Liver (tissue), 9 donors: ENCODE data around the gene RPL13A. TPM values are rescaled to one million over a fixed set of nuclear protein-coding genes. Genes with fewer than 3 reads are reported as not detected.
A peak's percentile ranks its signal among the peaks of the same experiment; 100 is the strongest.

ENCODE experiments used
- DNase-seq: peaks from one replicate; pipeline ENCODE4 v3.0.0-alpha.2; 2017; ENCODE audit warnings: low spot score
- H3K27ac ChIP-seq, 2 donors: one replicate each; pipeline ENCODE4 v1.7.0; 2013; ENCODE audit warnings: inconsistent platforms in 2 of 2, low read length in 2 of 2, control low read depth in 1 of 2, low read depth in 1 of 2, mild to moderate bottlenecking in 1 of 2
- H3K27me3 ChIP-seq, 4 donors: one replicate each; pipeline versions ENCODE4 v1.6.1 to v1.7.0; 2013; ENCODE audit warnings: low read length in 3 of 4, inconsistent platforms in 1 of 4, mild to moderate bottlenecking in 1 of 4, moderate library complexity in 1 of 4; ENCODE audit not compliant: control insufficient read depth in 4 of 4, insufficient read depth in 4 of 4
- H3K36me3 ChIP-seq, 4 donors: one replicate each; pipeline versions ENCODE4 v1.6.1 to v1.7.0; 2013; ENCODE audit warnings: low read length in 3 of 4, mild to moderate bottlenecking in 3 of 4, low read depth in 1 of 4, moderate library complexity in 1 of 4; ENCODE audit not compliant: control insufficient read depth in 4 of 4, insufficient read depth in 3 of 4
- H3K4me1 ChIP-seq, 4 donors: one replicate each; pipeline versions ENCODE4 v1.6.1 to v1.7.0; 2013; ENCODE audit warnings: low read length in 3 of 4, mild to moderate bottlenecking in 3 of 4, moderate library complexity in 1 of 4; ENCODE audit not compliant: control insufficient read depth in 4 of 4, insufficient read depth in 4 of 4
- H3K4me3 ChIP-seq, 3 donors: one replicate each; pipeline versions ENCODE4 v1.6.1 to v1.7.0; 2013; ENCODE audit warnings: low read length in 3 of 3, control low read depth in 1 of 3, low read depth in 1 of 3, mild to moderate bottlenecking in 1 of 3
- H3K9ac ChIP-seq, 2 donors: one replicate each; pipeline ENCODE4 v1.7.0; 2013; ENCODE audit warnings: low read length in 2 of 2, mild to moderate bottlenecking in 2 of 2, moderate library complexity in 2 of 2, control low read depth in 1 of 2, low read depth in 1 of 2
- H3K9me3 ChIP-seq, 4 donors: one replicate each; pipeline versions ENCODE4 v1.6.1 to v1.7.0; 2013; ENCODE audit warnings: low read length in 3 of 4; ENCODE audit not compliant: control insufficient read depth in 4 of 4
- EGR1 ChIP-seq, 2 donors: IDR thresholded peaks; 2 replicates each; pipeline ENCODE4 v1.6.1; 2016 to 2018; ENCODE audit warnings: antibody characterized with exemption in 2 of 2, low read depth in 2 of 2
- FOXA1 ChIP-seq: IDR thresholded peaks from 2 replicates; pipeline ENCODE4 v1.6.1; 2016; ENCODE audit warnings: antibody characterized with exemption
- FOXA2 ChIP-seq: IDR thresholded peaks from 2 replicates; pipeline ENCODE4 v1.6.1; 2016; ENCODE audit warnings: antibody characterized with exemption
- GABPA ChIP-seq, 2 donors: IDR thresholded peaks in 1 of 2; conservative IDR thresholded peaks in 1 of 2; 2 replicates each; pipeline ENCODE4 v1.6.1; 2016; ENCODE audit warnings: antibody characterized with exemption in 2 of 2, mild to moderate bottlenecking in 1 of 2, moderate library complexity in 1 of 2
- HNF4A ChIP-seq, 2 donors: conservative IDR thresholded peaks; 2 replicates each; pipeline ENCODE4 v1.6.1; 2016; ENCODE audit warnings: antibody characterized with exemption in 2 of 2, mild to moderate bottlenecking in 2 of 2
- HNF4G ChIP-seq: IDR thresholded peaks from 2 replicates; pipeline ENCODE4 v1.6.1; 2016; ENCODE audit warnings: antibody characterized with exemption
- JUND ChIP-seq, 2 donors: IDR thresholded peaks; 2 replicates each; pipeline ENCODE4 v1.6.1; 2016; ENCODE audit warnings: antibody characterized with exemption in 2 of 2
- NR2F2 ChIP-seq: IDR thresholded peaks from 2 replicates; pipeline ENCODE4 v1.6.1; 2016; ENCODE audit warnings: antibody characterized with exemption
- RAD21 ChIP-seq, 2 donors: IDR thresholded peaks; 2 replicates each; pipeline ENCODE4 v1.6.1; 2016; ENCODE audit warnings: antibody characterized with exemption in 2 of 2, mild to moderate bottlenecking in 2 of 2
- RXRA ChIP-seq, 2 donors: IDR thresholded peaks; 2 replicates each; pipeline ENCODE4 v1.6.1; 2017 to 2018; ENCODE audit warnings: antibody characterized with exemption in 2 of 2, mild to moderate bottlenecking in 1 of 2
- SP1 ChIP-seq: IDR thresholded peaks from 2 replicates; pipeline ENCODE4 v1.6.1; 2018; ENCODE audit warnings: antibody characterized with exemption, mild to moderate bottlenecking
- TAF1 ChIP-seq: conservative IDR thresholded peaks from 2 replicates; pipeline ENCODE4 v1.6.1; 2016; ENCODE audit warnings: antibody characterized with exemption, mild to moderate bottlenecking
- YY1 ChIP-seq: IDR thresholded peaks from 2 replicates; pipeline ENCODE4 v1.6.1; 2016; ENCODE audit warnings: antibody characterized with exemption, mild to moderate bottlenecking
- WGBS: extraction: QIAGEN DNeasy Blood & Tissue Kit; methylation state at CpG from one replicate; pipeline ENCODE4 v1.1.7; 2013; 5-methylcytosine and 5-hydroxymethylcytosine counted together
- polyA plus RNA-seq, 2 donors: library from polyadenylated mRNA; stranded (reverse) in 1 of 2; unstranded in 1 of 2; fragments of 200-250 nt in 1 of 2; fragments of >200 nt in 1 of 2; fragmentation: Nextera tagmentation in 1 of 2; extraction: Ambion mirVana in 1 of 2; gene quantifications; one replicate each; pipeline versions ENCODE4 v1.2.1 to v1.2.3, GENCODE V29; 2013 to 2015
- total RNA-seq, 2 donors: library from RNA; depleted of rRNA; stranded (reverse); fragments of >200 nt; gene quantifications; one replicate each; pipeline ENCODE4 v1.2.3, GENCODE V29; 2014
- TF ChIP-seq, protein P1 (sequence below): IDR thresholded peaks from 2 replicates; pipeline ENCODE4 v1.6.1; 2016; ENCODE audit warnings: antibody characterized with exemption
- TF ChIP-seq, protein P2 (sequence below): IDR thresholded peaks from 2 replicates; pipeline ENCODE4 v1.6.1; 2016; ENCODE audit warnings: antibody characterized with exemption
- TF ChIP-seq, protein P3 (sequence below): IDR thresholded peaks from 2 replicates; pipeline ENCODE4 v1.6.1; 2016; ENCODE audit warnings: antibody characterized with exemption, mild to moderate bottlenecking
- TF ChIP-seq, protein P4 (sequence below): IDR thresholded peaks from 2 replicates; pipeline ENCODE4 v1.6.1; 2016; ENCODE audit warnings: antibody characterized with exemption
- donor health status: healthy.
- donor health status: healthy.
- donor health status: healthy.
- donor health status: healthy.
- donor health status: healthy.

RPL13A gene
- total and polyA plus RNA-seq, 4 donors = 444 to 1,553 (median 746) TPM

DNA sequence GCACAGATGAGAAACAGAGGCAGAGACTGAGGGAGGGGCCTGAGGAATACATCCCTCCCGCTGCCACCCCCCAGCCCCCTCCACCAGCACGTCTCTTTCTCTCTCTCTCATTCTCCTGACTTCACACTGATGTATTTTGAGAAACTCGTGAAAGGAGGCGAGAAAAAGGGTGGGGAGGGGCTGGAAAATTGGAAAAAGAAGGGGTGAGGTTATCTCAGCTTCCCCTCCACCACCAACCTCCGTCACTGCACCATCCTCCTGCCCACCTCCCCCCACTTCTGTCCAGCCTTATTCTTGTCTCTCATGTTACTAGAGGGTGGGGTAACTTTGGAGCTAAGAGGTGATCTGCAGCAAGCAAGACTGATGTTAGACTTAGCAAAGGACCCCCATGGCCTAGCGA lies 47.6 kb upstream of the RPL13A start:
- WGBS = 37% methylated on average over 6 of the region's 6 CpGs
- no peak overlapping the region for H3K27ac ChIP-seq
- no peak overlapping the region for H3K9ac ChIP-seq
- no peak overlapping the region for H3K4me3 ChIP-seq
- no peak for DNase-seq
- peaks cover 0 to 3% (median 3%) of the 10 kb centered on the region in 4 donors for H3K27me3 ChIP-seq
- H3K36me3 ChIP-seq = no peaks in the 10 kb centered on the region
- no peak for TF ChIP-seq EGR1 (IDR thresholded peaks at IDR 0.05; ENCODE audit: low read depth in 2 of 2)
- TF ChIP-seq, protein P1, sequence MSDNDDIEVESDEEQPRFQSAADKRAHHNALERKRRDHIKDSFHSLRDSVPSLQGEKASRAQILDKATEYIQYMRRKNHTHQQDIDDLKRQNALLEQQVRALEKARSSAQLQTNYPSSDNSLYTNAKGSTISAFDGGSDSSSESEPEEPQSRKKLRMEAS = no peak
- TF ChIP-seq HNF4A (conservative IDR thresholded peaks at IDR 0.05) = no peak
- TF ChIP-seq NR2F2 = no peak
- no peak for TF ChIP-seq JUND (IDR thresholded peaks at IDR 0.05)
- TF ChIP-seq YY1 = no peak
- no peak for TF ChIP-seq HNF4G
- TF ChIP-seq GABPA (IDR thresholded peaks at IDR 0.05 in 1 of 2, conservative IDR thresholded peaks at IDR 0.05 in 1 of 2) = no peak
- TF ChIP-seq RAD21 (IDR thresholded peaks at IDR 0.05) = no peak
- TF ChIP-seq RXRA (IDR thresholded peaks at IDR 0.05) = no peak
- TF ChIP-seq SP1 = no peak
- TF ChIP-seq, protein P2, sequence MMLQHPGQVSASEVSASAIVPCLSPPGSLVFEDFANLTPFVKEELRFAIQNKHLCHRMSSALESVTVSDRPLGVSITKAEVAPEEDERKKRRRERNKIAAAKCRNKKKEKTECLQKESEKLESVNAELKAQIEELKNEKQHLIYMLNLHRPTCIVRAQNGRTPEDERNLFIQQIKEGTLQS = no peak
- peaks cover 0 to 8% (median 3%) of the 10 kb centered on the region in 4 donors for H3K4me1 ChIP-seq
- H3K9me3 ChIP-seq = no peaks in the 10 kb centered on the region

DNA sequence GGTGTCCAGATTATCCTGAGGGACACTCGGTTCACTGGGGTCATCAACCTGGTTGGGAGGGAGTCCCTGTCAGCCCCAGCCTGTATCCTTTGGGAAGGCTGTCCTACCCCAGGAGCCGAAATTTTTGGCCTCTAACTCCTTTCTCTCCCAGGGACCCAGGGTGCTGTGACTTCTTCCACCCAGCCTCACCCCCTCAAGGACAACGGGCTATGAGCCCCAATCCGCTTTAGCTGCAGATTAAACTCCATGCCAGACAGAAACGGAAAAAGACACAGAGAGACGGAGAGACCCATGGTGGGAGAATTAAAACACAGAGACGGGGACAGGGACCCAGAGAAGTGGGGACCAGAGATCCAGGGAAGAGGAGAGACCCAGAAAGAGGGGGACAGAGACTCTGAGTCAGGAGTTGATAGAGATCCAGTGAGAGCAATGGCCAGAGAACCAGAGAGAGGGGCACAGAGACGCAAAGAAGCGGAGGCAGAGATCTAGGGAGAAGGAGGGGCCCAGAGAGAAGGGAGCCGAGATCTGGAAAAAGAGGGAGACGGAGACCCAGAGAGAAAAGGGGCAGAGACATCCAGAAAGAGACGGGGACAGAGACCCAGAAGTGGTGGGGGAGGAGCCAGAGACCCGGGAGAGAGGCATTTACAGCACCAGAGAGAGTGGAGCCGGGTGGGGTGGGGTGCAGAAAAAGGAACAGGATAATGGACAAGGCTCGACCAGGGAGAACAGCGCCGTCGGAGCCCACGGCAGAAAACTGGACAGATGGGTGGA lies 46.8 kb upstream of the RPL13A start:
- Histone ChIP-seq H3K9ac (no peak overlapping the region), H3K4me1 (peaks cover 0 to 8% (median 3%) of the 10 kb centered on the region in 4 donors), H3K36me3 (no peaks in the 10 kb centered on the region), H3K27ac (no peak overlapping the region), H3K9me3 (no peaks in the 10 kb centered on the region), H3K27me3 (peaks cover 0 to 3% (median 1%) of the 10 kb centered on the region in 4 donors), H3K4me3 (no peak overlapping the region)
- 30% methylated on average over 19 of the region's 19 CpGs for WGBS
- TF ChIP-seq JUND (IDR thresholded peaks at IDR 0.05) = no peak
- TF ChIP-seq, protein P2 = no peak
- no peak for TF ChIP-seq YY1
- TF ChIP-seq NR2F2 = no peak
- no peak for DNase-seq

DNA sequence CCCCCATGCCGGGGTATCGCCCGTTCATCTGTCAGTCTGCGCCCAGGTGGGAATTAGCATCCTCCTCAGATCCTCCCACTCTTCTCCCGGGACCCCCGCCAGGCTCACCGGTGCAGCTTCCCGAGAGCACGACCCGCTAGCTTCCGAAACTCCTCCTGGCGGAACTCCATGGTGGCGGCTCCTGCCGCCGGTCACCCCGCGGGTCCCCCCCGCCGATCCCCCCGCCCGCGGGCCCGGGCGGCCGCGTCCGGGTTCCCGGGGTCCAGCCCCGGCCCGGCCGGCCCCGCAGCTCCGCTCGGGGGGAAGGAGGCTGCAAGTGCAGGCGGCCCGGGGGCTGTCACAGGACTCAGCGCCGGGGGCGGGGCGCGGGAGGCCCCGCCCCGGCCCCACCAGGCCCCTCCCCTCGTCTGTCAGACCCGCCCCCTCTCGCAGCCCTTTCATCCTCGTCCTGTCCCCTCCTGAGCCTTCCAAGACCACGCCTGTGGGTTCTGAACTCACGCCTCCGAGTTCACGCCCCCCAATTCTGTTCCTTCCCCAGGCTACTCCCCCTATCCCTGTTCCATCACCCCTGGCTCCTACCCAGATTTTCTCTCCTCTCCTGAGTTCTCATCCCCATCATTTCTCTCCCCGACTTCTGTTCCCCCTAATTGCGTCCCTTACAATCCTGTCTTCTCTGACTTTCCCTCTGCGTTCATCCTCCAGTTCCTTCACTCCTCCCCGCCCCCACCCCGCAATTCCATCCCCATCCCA lies 46.0 kb upstream of the RPL13A start, which contains the start of gene SLC17A7:
TSS of gene SLC17A7 (minus strand) at position 318 of the 750 bp plus-strand sequence. CDS start at position 170, 148 bp downstream.
- H3K27ac ChIP-seq = no peak within 1 kb of the TSS
- H3K9me3 ChIP-seq = no peaks in the 10 kb centered on the region
- H3K36me3 ChIP-seq = peaks cover 0 to 2% (median 0%) of the 10 kb centered on the region in 4 donors
- peaks cover 0 to 3% (median 1%) of the 10 kb centered on the region in 4 donors for H3K27me3 ChIP-seq
- H3K9ac ChIP-seq = no peak within 1 kb of the TSS
- WGBS = 8% methylated on average over 56 of the region's 56 CpGs
- TF ChIP-seq FOXA2 = no peak
- TF ChIP-seq SP1 = no peak
- TF ChIP-seq TAF1 = no peak
- TF ChIP-seq, protein P3, sequence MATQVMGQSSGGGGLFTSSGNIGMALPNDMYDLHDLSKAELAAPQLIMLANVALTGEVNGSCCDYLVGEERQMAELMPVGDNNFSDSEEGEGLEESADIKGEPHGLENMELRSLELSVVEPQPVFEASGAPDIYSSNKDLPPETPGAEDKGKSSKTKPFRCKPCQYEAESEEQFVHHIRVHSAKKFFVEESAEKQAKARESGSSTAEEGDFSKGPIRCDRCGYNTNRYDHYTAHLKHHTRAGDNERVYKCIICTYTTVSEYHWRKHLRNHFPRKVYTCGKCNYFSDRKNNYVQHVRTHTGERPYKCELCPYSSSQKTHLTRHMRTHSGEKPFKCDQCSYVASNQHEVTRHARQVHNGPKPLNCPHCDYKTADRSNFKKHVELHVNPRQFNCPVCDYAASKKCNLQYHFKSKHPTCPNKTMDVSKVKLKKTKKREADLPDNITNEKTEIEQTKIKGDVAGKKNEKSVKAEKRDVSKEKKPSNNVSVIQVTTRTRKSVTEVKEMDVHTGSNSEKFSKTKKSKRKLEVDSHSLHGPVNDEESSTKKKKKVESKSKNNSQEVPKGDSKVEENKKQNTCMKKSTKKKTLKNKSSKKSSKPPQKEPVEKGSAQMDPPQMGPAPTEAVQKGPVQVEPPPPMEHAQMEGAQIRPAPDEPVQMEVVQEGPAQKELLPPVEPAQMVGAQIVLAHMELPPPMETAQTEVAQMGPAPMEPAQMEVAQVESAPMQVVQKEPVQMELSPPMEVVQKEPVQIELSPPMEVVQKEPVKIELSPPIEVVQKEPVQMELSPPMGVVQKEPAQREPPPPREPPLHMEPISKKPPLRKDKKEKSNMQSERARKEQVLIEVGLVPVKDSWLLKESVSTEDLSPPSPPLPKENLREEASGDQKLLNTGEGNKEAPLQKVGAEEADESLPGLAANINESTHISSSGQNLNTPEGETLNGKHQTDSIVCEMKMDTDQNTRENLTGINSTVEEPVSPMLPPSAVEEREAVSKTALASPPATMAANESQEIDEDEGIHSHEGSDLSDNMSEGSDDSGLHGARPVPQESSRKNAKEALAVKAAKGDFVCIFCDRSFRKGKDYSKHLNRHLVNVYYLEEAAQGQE = no peak
- TF ChIP-seq, protein P1 = no peak
- TF ChIP-seq YY1 = no peak
- TF ChIP-seq HNF4A (conservative IDR thresholded peaks at IDR 0.05) = no peak
- TF ChIP-seq HNF4G = no peak
- no peak for TF ChIP-seq RAD21 (IDR thresholded peaks at IDR 0.05)
- TF ChIP-seq, protein P4, sequence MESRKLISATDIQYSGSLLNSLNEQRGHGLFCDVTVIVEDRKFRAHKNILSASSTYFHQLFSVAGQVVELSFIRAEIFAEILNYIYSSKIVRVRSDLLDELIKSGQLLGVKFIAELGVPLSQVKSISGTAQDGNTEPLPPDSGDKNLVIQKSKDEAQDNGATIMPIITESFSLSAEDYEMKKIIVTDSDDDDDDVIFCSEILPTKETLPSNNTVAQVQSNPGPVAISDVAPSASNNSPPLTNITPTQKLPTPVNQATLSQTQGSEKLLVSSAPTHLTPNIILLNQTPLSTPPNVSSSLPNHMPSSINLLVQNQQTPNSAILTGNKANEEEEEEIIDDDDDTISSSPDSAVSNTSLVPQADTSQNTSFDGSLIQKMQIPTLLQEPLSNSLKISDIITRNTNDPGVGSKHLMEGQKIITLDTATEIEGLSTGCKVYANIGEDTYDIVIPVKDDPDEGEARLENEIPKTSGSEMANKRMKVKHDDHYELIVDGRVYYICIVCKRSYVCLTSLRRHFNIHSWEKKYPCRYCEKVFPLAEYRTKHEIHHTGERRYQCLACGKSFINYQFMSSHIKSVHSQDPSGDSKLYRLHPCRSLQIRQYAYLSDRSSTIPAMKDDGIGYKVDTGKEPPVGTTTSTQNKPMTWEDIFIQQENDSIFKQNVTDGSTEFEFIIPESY = no peak
- TF ChIP-seq RXRA (IDR thresholded peaks at IDR 0.05) = no peak
- TF ChIP-seq FOXA1 = no peak
- TF ChIP-seq, protein P2 = no peak
- TF ChIP-seq NR2F2 = no peak
- no peak for TF ChIP-seq JUND (IDR thresholded peaks at IDR 0.05)
- H3K4me1 ChIP-seq = peaks cover 0 to 8% (median 3%) of the 10 kb centered on the region in 4 donors
- DNase-seq = no peak
- peak within 1 kb of the TSS in 1 of 3 donors; percentile 28 for H3K4me3 ChIP-seq
